Measurements from ENCODE around the gene CANX. TPM values are rescaled to one million over a fixed set of nuclear protein-coding genes. Genes with fewer than 3 reads are reported as not detected.

The CANX gene
- 325 and 372 TPM in 2 replicates for total RNA-seq

DNA sequence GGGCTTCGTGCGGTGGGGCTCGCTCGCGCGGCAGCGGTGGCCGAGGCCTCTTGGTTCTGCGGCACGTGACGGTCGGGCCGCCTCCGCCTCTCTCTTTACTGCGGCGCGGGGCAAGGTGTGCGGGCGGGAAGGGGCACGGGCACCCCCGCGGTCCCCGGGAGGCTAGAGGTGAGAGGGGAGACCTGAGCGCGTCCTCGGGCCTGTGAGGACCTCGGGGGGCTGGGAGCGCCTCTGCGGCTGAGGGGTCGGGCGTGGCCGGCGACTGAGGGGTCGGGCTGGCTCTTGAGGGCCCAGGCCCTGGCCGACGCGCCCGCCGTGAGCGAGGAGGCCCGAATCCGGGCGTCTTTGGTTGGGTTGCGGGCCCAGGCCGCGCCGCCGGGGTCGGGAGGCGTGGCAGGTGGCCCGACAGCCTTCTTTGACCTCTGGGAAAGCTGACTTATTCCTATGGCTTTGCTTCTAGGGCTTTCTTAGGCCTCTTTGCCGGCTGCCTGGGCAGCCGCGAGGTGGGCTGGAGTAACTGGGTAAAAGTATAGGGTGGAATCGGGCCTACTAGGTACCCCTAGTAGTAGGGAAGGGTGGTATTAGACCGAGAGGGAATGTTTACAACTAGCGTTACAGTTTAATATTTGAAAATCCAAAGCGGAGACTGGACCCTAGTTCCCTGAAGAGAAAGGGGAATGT lies at the start of gene CANX:
CANX (plus strand) TSS at position 33 of the 681 bp plus-strand sequence. CDS start 6,715 bp downstream, outside the sequence.

DNA sequence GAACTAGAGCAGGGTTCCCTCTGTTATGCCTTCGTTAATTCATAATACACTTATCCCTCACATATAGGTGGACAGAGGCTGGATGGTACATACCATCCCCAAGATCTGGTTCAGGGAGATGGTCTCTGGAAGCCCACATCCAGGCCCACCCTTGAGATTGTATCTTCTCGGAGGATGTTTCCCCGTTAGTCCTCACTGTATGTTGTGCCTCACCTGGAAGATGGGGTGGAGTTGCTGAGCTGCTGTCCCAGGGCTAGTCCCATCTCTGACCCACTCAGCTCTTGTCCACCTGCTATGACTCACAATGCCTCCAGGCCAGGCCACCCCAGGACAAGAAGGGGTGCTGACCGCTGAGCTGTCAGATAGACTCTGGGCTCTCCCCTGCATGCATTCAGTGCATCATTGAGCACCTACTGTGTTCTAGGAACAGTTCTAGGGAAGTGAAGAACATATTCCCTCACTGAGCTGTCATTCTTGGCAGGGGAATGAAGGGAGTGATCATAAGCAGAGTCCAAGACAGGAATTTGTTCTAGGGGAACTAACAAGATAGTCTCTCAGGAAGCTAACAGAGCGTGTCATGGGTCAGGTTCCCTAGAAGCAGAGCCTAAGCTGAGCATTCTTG lies 17.9 kb upstream of the CANX start, which contains the start of gene CBY3:
CBY3 (minus strand) TSS at position 255 of the 622 bp plus-strand sequence; CDS start at position 139, 116 bp downstream.

DNA sequence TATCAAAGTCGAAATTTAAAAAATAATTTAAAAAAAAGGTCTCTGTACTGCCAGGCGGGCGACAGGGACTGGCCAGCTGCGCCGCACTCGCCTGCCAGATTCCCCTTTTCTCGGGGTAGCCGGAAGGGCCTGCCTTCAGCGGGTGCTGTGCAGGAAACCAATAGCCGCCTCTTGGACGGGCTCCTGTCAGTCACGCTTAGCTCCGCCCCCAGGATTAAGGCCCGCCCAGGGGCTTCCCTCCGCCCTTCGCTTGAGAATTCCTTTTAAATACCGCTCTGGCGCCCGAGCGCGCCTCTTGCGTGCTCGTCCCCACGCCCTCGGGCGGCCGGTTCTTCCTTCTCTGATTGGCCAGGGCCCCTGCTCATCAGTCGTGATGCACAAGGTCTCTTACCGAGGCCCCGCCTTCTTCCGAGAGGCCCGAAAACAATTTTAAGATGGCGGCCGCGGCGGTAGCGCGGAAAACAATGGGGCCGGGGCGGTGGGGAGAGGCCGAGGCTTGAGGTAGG lies 33.7 kb downstream of the CANX start, which contains the start of gene MAML1:
MAML1 (plus strand) TSS at position 411 of the 506 bp plus-strand sequence. CDS start 291 bp downstream, outside the sequence.

Other genes starting within 250 kb of the CANX start
- 15.8 and 24.1 TPM in 2 replicates for gene RUFY1, start 148.4 kb upstream of the CANX start, total RNA-seq
- gene HNRNPH1, start 75.3 kb upstream of the CANX start, total RNA-seq = 177 and 191 TPM in 2 replicates
- not detected in 2 replicates for gene CBY3, start 17.9 kb upstream of the CANX start, total RNA-seq
- gene MAML1, start 33.9 kb downstream of the CANX start, total RNA-seq = 8.2 and 9.2 TPM in 2 replicates
- gene LTC4S, start 95.0 kb downstream of the CANX start, total RNA-seq = 0.23 and 0.39 TPM in 2 replicates
- 88.2 and 114 TPM in 2 replicates for gene MGAT4B, start 107.9 kb downstream of the CANX start, total RNA-seq
- 122 and 209 TPM in 2 replicates for gene SQSTM1, start 121.9 kb downstream of the CANX start, total RNA-seq
- 9.5 and 12.2 TPM in 2 replicates for gene MRNIP, start 159.8 kb downstream of the CANX start, total RNA-seq
- 56.4 and 59.3 TPM in 2 replicates for gene TBC1D9B, start 208.9 kb downstream of the CANX start, total RNA-seq